GM19463 (cell line): ENCODE results near the gene ANOS1.
"Not testable (repeated sequence)": the region's sequence is repeated elsewhere in the genome, so short reads cannot be mapped to it uniquely, and the experiment has no call there.

Experiments
- ATAC-seq: cut with Tn5 transposase; IDR thresholded peaks from one replicate; pipeline ENCODE4 v1.9.1; 2021; ENCODE audit warnings: mild to moderate bottlenecking, moderate library complexity; ENCODE audit not compliant: unreplicated experiment

The ANOS1 gene, protein sequence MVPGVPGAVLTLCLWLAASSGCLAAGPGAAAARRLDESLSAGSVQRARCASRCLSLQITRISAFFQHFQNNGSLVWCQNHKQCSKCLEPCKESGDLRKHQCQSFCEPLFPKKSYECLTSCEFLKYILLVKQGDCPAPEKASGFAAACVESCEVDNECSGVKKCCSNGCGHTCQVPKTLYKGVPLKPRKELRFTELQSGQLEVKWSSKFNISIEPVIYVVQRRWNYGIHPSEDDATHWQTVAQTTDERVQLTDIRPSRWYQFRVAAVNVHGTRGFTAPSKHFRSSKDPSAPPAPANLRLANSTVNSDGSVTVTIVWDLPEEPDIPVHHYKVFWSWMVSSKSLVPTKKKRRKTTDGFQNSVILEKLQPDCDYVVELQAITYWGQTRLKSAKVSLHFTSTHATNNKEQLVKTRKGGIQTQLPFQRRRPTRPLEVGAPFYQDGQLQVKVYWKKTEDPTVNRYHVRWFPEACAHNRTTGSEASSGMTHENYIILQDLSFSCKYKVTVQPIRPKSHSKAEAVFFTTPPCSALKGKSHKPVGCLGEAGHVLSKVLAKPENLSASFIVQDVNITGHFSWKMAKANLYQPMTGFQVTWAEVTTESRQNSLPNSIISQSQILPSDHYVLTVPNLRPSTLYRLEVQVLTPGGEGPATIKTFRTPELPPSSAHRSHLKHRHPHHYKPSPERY

DNA sequence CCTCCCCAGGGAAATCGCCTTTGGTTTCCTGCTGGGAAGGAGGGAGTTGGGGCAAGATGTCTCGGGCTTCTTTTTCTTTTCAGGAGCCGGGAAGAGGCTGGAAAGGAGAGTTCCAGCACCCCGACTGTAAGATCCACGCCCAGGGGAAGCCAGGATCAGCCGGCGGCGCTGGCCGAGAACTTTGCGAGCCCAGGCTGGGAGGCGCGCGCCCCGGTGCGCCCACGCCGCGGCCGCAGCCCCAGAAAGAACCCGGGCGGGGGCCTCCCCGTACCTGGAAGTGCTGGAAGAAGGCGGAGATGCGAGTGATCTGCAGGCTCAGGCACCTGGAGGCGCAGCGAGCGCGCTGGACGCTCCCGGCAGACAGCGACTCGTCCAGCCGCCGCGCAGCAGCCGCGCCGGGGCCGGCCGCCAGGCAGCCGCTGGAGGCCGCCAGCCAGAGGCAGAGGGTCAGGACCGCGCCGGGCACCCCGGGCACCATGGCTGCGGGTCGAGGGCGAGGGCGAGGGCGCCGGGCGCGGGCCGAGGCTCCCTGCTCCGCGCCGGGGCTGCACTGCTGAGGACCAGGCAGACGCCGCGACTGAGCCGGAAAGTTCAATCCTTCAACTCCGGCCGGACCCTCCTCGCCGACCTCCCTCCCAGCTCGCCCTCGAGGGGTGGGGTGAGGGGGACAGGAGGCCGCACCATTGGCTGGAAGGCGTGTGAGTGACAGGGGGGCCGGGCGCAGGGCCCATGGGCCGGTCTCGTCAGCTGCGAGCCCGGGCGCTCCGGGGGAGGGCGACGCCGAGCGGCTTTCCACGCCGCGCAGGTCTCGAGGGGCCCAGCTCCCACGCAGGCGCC, at the start of gene ANOS1:
TSS of gene ANOS1 (minus strand) at position 579 of the 837 bp plus-strand sequence. CDS start at position 478, 101 bp downstream.
- ATAC-seq, result no peak

DNA sequence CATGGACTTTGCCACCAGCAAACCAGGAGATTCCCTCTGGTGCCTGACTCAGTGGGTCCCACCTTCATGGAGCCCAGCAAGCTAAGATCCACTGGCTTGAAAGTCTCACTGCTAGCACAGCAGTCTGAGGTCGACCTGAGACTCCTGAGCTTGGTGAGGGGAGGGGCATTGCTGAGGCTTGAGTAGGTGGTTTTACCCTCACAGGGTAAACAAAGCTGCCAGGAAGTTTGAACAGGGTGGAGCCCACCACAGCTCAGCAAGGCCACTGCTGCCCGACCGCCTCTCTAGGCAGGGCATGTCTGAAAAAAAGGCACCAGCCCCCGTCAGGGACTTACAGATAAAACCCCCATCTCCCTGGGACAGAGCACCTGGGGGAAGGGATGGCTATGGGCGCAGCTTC, 41.2 kb upstream of the ANOS1 start:
- no peak for ATAC-seq

DNA sequence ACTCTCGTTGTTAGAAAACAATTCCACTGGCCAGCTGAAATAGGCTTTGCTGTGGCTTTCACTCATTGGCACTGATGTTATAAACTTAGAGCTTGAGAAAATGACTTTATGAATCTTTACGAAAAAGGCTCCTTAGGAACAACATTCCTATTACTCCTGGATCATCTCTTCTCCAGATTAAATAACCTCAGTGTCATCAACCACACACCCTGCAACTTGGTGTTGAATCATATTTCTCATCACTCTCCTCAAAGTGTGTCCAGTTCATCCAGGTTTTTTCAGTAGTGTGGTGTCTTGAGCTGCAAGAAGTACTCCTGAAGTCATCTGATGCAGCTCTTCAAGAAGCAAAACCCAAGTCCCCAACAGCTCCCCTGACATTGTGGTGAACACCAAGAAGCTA, 28.1 kb upstream of the ANOS1 start:
- ATAC-seq, result no peak

DNA sequence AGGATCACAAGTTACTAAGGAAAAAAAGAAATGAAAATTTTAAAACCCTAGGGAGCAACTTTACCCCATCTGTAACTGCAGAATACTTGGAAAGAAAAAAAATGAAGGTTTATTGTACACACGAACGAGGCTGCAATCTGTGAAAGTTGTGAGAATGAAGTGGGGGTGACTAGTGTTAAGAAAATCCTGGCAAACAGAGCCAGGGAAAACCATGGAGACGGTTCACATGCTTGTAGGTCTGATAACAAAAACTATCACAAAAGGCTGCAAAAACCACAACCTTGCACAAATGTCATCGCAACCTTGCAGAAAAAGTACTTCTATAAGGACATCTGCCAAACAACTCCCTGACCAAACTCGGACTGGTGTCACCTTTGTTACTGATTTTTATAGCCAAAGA, 26.8 kb upstream of the ANOS1 start:
- not testable (repeated sequence) for ATAC-seq

DNA sequence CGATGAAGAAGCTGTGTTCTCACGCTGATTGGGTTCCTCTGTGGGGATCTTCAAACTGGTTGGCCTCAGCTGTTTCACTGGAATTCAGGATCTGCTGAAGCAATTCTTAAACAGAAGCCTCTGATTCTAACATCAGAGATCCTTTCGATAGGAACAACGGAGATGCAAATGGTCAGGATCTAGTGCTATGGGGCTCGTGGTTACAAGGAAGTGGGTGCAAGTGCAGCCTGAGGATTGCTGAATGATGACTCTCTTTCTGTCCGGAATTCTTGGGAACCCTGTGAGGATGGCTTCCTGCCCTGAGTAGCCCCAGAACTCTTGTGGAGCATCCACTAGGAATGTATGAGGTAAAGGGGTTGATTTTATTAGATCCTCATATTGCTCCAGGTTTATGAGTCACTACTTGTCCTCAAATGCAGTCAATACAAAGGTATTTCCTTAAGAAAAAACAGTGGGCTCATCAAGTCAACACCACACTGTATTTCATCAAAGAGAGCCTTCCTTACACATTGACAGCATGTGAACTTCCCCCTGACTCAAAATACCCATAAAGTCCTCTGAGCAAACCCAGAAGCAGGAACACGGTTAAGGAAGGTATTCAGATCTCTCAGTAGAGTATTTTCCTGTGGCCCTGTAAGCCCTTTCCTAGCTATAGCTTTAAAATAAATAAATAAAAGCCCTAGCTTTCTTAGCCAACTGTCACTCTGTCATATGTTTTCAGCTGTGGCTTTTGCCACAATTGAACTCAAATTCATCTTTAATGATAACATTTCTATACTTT, 25.9 kb upstream of the ANOS1 start:
- not testable (repeated sequence) for ATAC-seq

DNA sequence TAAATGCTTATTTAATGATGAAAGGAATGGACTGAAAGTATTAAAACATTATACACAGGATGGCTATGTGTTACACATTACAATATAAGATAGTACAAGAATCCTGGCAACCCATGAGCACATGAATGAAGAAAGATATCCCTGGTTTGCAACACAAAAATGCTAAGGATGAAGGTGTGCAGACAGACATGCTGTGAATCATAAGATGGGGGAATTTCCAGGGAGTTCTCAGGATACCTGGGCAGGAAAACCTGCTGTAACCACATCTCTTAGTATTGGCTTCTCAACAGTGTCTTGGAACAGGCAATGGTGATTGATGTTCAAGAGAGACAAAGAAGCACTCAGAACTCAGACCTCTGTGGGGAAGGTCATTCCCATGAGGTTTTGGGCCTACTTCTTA, 23.9 kb upstream of the ANOS1 start:
- no peak for ATAC-seq

DNA sequence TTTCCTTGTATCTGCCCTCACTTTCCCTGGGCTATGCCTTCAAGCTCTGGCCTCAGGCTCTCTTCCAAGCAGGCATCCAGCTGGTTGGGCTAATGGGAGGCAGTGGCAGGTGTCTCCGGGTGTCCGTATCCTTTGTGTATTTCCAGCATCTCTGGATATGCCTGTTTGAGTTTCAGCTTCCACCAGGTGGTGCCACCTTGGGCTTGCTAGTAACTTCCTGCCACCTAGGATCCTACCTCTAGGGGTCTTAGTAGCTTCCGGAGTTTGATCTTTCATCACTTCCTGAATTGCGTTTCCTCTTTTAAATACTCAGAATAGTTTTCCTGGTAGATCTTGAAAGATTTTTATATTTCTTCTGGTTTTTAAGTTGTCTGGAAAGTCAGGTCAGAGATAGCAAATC, 23.2 kb upstream of the ANOS1 start:
- no peak for ATAC-seq

DNA sequence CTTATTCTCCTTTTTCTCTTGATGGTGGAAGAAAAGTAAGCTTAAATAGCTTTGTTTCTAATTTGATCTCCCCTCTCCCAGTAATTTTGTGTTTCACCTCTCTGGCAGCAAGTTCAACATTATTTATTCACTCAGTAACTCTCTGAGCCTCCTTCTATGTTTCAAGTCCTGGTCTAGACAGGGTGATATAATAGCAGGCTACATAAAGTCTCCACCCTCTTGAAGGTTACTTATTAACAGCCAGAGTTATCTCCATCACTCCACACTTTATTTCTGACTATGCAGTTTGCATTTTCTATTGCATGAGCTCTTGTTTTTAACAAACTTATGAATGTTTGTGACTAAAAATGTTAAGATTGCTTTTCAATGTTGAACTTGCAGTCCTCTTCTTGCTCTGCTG, 17.8 kb upstream of the ANOS1 start:
- ATAC-seq, result no peak

DNA sequence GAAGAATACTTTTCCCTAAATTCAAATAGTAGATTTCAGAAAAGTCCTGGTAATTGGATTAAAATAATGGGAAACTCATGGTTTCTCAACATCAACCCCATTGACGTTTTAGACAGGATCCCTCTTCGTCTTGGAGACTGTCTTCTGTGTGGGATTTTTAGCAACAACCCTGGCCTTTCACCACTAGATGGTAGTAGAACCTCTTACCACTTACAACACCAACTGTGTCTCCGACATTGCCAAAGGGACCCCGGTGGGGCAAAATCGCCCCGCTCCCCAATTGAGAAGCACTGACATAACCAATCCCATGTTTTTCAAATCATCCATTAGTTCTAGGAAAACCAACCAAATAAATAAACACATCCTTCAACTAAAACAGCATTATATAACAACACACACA, 16.9 kb upstream of the ANOS1 start:
- ATAC-seq, result no peak

DNA sequence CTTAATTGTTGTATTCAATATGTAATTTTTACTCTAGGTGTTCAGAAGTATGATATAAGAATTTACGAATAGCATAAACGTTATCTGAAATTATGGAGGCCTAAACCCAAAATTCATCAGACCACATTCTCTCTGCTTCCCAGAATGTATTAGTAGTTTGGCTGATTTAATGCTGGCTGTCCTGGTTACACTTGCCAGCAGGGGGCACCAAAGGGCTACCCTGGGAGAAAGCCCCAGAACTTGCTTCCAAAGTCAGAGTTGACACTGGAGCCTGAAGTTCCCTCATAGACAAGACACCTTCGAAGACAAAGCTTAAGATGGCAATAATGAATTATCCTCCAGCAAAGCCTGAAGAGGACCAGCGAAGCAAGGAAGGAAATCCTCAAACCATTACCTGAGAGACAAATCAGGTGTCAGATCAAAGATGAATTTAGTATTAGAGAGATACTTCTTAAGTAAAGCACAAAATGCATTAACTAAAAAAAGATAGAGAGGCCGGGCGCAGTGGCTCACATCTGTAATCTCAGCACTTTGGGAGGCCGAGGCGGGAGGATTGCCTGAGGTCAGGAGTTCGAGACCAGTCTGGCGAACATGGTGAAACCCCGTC, 11.3 kb upstream of the ANOS1 start:
- no peak for ATAC-seq

DNA sequence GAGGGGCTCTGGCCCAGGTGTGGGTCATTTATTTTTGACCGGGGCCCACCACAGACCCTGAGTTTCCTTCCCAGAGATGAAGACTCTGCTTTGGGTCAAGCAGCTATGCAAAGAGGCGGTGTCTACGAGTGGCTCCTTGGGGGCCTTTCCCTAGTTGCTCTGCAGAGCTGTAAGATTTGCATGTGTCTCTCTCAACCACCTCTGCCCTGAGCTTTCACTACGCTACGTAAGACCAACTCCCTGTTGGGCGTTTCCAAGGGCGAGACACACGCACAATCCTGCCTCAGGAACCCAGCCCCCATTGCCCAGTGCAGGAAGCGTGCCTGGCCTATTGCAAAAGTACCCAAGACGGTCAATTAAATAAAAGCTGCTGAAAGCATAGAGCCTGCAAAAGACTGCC, 10.0 kb upstream of the ANOS1 start:
- no peak for ATAC-seq

DNA sequence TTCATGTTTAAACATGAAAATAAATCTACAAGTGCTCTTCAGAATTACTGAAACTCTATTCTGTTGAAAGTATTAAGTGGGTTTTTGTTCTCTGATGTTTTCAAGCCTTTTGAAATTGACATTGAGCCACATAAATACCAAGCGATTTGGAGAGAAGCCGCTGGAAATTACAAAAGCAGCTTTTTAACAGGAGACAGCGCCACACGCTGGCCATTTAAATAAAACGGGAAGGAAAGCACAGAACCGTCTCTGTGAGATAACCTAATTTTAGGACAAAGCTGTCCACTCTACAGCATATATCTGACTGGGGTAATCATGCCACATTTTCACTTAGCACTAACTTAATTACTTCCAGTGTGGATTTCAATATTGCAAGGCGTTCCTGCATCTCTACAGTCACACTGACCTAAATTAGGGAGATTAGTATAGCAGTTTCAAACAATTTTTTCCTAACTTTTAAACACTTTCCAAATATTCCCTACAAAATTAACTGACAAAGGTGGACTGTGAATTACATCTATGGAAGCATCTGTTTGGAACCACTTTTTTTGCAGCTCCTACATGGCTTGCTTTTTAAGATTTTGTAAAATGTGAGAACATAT, 6.8 kb upstream of the ANOS1 start:
- no peak for ATAC-seq

DNA sequence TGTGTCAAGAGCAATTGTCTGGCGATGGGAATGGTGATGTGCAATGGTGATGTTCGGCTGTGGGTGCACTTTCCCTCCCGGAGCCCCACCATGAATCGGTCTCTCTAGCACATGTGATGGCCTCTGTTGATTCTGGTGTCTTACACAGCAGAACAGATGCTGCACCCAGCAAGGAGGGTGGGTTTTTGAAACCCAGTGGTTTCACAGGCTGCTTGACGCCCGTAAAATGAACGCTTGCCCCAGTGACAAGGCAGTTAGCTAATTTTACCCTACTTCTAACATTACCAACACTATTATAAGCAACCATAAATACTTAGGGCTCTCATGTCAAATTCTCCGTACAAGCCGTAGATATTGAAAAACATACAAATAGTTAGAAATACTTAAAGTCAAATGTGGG, 5.9 kb upstream of the ANOS1 start:
- no peak for ATAC-seq

DNA sequence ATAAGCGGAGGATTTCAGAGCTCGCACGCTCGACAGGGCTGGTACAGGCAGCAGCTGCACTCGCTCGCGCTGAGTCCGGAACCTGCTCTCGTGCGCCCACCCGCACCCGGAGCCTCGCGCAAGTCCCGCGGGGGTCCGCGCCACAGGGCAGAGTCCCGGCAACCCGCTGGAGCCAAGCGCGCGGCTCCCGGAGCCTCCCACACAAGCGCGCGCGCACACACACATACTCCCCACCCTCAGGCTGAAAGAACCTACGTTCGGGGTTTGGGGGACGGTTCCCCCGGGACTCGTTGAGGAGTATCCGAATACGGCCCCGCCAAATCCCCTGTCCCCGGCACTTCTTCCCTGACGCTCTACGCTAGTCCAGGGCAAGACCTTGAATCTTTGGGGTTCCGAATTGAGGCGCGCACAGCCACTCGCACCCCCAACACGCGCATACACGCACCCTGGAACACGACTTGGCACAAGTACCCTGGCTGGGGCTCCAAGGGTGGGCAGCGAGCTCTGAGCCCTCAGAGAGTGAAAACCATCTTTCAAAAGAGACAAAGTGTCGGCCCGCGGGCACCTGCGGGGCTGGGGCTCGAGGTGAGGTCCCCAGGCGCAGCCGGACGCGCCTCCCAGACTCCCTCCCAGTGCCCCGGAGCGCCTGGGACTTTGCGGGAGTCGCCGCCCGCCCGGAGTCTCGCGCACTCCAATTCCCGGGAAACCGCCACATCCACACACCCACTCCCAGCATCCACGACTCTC, 952 bp downstream of the ANOS1 start:
- ATAC-seq, result no peak

DNA sequence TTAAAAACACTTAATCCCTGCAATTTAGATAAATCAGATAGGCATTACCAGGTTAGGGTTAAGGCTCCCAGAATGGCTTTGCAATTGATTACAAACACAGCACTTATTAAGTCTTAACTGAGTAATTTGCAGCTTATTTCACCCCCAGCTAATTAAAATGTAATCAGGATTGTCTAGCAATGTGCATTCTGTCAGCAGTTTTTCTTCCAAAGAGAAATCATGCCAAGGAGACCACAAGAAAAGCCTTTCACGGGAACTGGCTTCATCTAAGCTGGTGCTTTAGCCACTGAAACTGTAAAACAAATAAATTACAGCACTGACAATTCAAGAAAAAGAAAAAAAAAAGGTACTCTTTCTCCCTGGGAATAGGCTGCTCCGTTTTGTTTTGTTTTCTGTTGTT, 2.1 kb downstream of the ANOS1 start:
- ATAC-seq, result no peak

DNA sequence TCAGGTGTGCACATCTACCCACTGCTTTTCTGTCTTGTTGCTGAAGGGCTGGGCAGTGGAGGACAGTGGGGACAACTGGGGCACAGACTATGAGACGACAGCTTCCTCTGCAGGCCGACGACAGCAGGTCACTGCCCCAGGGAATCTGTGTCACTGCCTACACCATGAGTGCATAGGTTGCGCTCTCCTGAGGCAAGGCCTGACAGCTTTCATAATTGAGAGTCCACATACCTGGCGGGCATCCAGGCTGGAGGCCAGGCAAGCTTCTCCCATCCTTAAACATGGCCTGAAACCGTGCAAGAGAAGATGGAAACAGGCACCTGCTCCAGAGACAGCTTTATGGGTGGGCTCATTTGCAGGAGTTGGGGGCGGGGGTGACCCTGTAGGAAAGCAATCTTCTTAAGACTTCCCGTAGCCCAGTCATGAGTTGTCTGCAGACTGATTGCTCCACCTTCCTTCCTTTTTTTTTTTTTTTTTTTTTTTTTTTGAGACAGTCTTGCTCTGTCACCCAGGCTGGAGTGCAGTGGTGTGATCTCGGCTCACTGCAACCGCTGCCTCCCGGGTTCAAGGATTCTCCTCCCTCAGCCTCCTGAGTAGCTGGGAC, 2.9 kb downstream of the ANOS1 start:
- ATAC-seq, result no peak

DNA sequence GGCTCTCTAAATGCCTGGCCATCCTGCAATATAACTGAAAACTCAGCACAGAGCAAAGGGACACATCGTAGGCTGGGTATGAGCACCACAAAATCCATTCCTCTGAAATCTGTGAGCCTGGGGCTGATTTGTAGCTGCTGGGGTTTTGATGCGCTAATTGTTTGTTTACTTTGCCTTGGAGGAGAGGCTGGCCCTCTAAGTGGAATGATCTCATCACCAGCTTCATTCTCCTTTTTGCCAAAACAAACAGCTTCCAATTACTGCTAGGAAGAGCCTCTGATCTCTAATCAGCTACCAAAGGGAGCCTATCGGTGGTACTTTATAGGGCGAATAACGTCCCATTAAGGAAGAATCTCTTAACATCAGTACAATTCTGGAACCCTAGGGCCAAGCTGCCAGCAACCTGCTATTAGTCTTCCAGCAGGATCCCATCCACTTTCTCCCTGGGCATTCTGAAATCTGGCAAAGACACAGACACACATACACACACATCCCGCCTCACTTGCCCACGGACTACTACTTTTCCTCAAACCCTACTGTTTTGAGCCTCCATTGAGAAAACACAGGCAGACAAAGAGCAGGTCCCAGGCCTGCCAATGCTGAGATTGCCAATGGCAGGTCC, 5.8 kb downstream of the ANOS1 start:
- no peak for ATAC-seq

DNA sequence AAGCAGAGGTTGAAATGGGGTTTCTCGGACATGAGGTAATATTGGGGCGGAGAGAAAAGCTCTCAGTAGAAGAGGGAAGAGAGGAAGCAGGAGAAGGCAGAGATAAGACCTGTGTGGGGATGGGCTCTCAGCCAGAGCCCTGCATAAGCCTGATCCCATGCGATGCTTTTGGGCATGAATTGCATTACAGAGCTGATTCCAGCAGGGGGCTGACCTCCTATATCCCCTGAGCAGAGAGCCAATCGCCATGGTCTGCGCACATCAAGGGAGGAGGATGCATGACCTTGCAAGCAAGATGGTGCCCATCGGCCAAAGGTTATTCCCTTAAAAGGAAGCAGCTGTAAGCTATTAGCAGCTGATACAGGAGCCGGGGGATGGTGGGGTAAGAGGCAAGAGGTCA, 7.6 kb downstream of the ANOS1 start:
- peak; percentile 69 for ATAC-seq
